Measurements from ENCODE around the gene KAT7. TPM values are rescaled to one million over a fixed set of nuclear protein-coding genes. Genes with fewer than 3 reads are reported as not detected.

KAT7 gene
- total RNA-seq, 4 donors from 2014 or later = 39.3 to 71.0 (median 51.7) TPM

DNA sequence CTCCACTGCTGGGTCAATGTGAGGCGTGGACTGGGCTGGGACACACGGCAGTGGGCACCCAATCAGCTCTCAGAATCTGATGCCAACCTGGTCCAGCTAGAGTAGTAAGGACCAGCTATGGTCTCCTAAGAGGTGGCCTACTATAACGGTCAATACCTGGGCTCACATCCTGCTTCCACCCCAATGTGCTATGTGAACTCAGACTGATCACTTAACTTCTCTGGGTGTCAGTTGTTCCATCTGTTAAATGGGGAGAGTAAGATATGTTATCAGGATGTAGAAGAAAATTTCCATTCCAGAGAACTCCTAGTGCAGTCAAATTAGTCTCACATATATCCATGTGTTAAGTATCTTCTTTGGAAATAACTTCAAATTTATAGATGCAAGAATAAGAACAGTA is 38.8 kb upstream of the KAT7 start:
- 74 to 100% methylated on average over 1 to 3 of the region's 3 CpGs for WGBS, 2 donors
- intact Hi-C loops (cut with DNase I; ENCODE audit: low total_unique reads) = no loop called here
- no peak for DNase-seq (ENCODE audit: low spot score in 2 of 2)
- no peak overlapping the region for H3K4me3 ChIP-seq (ENCODE audit: low read depth, poor library complexity, severe bottlenecking)
- TF ChIP-seq, protein P1, sequence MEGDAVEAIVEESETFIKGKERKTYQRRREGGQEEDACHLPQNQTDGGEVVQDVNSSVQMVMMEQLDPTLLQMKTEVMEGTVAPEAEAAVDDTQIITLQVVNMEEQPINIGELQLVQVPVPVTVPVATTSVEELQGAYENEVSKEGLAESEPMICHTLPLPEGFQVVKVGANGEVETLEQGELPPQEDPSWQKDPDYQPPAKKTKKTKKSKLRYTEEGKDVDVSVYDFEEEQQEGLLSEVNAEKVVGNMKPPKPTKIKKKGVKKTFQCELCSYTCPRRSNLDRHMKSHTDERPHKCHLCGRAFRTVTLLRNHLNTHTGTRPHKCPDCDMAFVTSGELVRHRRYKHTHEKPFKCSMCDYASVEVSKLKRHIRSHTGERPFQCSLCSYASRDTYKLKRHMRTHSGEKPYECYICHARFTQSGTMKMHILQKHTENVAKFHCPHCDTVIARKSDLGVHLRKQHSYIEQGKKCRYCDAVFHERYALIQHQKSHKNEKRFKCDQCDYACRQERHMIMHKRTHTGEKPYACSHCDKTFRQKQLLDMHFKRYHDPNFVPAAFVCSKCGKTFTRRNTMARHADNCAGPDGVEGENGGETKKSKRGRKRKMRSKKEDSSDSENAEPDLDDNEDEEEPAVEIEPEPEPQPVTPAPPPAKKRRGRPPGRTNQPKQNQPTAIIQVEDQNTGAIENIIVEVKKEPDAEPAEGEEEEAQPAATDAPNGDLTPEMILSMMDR (IDR thresholded peaks at IDR 0.05) = no peak
- no peak for TF ChIP-seq POLR2A (IDR thresholded peaks at IDR 0.05)

DNA sequence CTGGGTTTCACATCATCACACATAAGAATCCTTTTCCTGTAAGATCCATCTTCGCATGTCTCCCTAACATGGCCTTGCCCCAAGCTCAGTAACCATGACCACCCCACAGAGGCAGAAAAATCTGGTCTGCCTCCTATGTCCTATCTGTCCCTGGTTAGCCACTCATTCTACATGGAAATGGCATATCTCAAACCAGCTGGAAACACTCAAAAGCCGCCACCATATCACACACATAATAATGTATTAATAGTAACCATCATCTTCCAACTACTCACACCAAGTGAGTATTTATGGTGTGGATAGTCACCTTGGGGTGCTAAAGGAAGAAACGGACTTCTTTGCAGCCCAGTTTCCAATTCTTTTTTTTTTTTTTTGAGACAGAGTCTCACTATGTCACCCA is 36.0 kb upstream of the KAT7 start:
- TF ChIP-seq POLR2A (IDR thresholded peaks at IDR 0.05) = no peak
- TF ChIP-seq, protein P1 (IDR thresholded peaks at IDR 0.05) = no peak
- no peak overlapping the region for H3K4me3 ChIP-seq (ENCODE audit: low read depth, poor library complexity, severe bottlenecking)
- WGBS, 2 donors = 78 to 90% methylated on average over 3 of the region's 3 CpGs
- intact Hi-C loops (cut with DNase I; ENCODE audit: low total_unique reads) = no loop called here
- DNase-seq (ENCODE audit: low spot score in 2 of 2) = no peak

DNA sequence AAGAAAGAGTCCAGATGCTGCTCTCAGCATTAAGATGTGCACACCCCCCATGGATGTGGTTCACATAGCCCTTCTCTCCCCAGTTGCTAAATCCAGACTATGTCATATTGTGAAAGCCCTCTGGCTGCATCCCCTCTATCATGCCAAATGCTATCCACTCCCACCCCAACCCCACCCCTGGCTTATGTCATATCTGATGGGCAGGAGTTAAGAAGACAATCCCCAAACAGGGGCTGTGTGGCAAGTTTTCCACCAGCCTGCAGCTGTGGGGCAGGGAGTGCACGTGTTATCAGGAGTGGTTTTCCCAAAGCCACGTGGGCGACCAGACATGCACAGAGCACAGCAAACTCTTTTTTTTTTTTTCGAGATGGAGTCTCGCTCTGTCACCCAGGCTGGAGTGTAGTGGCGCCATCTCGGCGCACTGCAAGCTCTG is 34.5 kb upstream of the KAT7 start:
- DNase-seq (ENCODE audit: low spot score in 2 of 2) = peak; percentile 55 to 84
- 36 to 47% methylated on average over 8 of the region's 8 CpGs for WGBS, 2 donors
- H3K4me3 ChIP-seq (ENCODE audit: low read depth, poor library complexity, severe bottlenecking) = no peak overlapping the region
- TF ChIP-seq, protein P1 (IDR thresholded peaks at IDR 0.05) = no peak
- no peak for TF ChIP-seq POLR2A (IDR thresholded peaks at IDR 0.05)
- intact Hi-C loops (cut with DNase I; ENCODE audit: low total_unique reads) = no loop called here

DNA sequence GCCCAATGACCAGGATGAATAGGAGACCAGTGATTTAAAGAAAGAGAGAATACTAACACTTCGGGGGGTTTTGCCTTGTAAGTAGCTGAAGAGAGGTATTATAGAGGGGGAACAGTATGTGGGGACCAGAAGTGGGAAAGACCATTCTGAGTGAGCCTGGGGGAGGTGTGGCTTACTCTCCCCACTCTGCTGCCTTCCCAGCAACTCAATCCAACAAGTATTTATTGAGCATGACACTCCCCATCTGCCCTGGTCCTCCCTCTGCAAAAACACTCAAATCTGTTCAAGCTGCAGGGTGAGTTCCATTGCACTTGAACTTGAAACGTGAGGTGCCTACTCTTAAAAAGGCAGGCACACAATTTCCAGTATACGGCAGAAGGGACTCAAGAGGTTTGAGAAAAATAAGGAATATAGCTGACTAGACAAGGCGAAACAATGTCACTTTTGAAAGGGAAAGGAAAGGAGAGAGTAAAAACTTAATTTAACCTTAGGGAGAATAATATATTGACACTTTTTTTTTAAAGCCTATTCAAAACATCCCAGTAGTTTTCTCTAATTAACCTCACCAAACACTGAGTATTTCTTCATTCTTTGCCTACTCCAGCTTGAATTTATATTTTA is 32.7 kb upstream of the KAT7 start:
- H3K4me3 ChIP-seq (ENCODE audit: low read depth, poor library complexity, severe bottlenecking) = no peak overlapping the region
- no peak for DNase-seq (ENCODE audit: low spot score in 2 of 2)
- intact Hi-C loops (cut with DNase I; ENCODE audit: low total_unique reads) = no loop called here
- no peak for TF ChIP-seq POLR2A (IDR thresholded peaks at IDR 0.05)
- TF ChIP-seq, protein P1 (IDR thresholded peaks at IDR 0.05) = no peak
- 68 to 72% methylated on average over 4 of the region's 4 CpGs for WGBS, 2 donors

GRCh38 chr17:49756323-49757150 is 31.9 kb upstream of the KAT7 start:
- 84 to 86% methylated on average over 9 of the region's 9 CpGs for WGBS, 2 donors
- TF ChIP-seq, protein P1 (IDR thresholded peaks at IDR 0.05) = no peak
- no peak for TF ChIP-seq POLR2A (IDR thresholded peaks at IDR 0.05)
- H3K4me3 ChIP-seq (ENCODE audit: low read depth, poor library complexity, severe bottlenecking) = no peak overlapping the region
- DNase-seq (ENCODE audit: low spot score in 2 of 2) = peak in 1 of 2 donors; percentile 54
- intact Hi-C loops (cut with DNase I; ENCODE audit: low total_unique reads) = no loop called here

Measured in lower leg skin (tissue), 4 donors.